KMS-11 (cell line): Measurements from ENCODE around the gene ATP23.
A peak's percentile ranks its signal among the peaks of the same experiment; 100 is the strongest.

Source experiments
- H2AFZ ChIP-seq: fragments of 200-600 bp; sonication (generic); 2 replicates; pipeline ENCODE4 v1.6.1; 2016; ENCODE audit warnings: antibody characterized with exemption, mixed run types, low read depth
- H3K27ac ChIP-seq: fragments of 200-600 bp; sonication (generic); 2 replicates; pipeline ENCODE4 v1.6.1; 2016; ENCODE audit warnings: mild to moderate bottlenecking, mixed run types
- H3K27me3 ChIP-seq: fragments of 200-600 bp; sonication (generic); 2 replicates; pipeline ENCODE4 v1.6.1; 2017; ENCODE audit warnings: mild to moderate bottlenecking, low read depth, mixed run types, moderate library complexity; ENCODE audit not compliant: insufficient read depth
- H3K36me3 ChIP-seq: fragments of 200-600 bp; sonication (generic); 2 replicates; pipeline ENCODE4 v1.6.1; 2017; ENCODE audit warnings: mild to moderate bottlenecking, mixed run types; ENCODE audit not compliant: insufficient read depth
- H3K4me1 ChIP-seq: fragments of 200-600 bp; sonication (generic); 2 replicates; pipeline ENCODE4 v1.6.1; 2016; ENCODE audit warnings: mild to moderate bottlenecking, low read depth, mixed run types; ENCODE audit not compliant: poor library complexity, severe bottlenecking
- H3K4me2 ChIP-seq: fragments of 200-600 bp; sonication (generic); 2 replicates; pipeline ENCODE4 v1.7.0; 2016; ENCODE audit warnings: mild to moderate bottlenecking, mixed run types
- H3K4me3 ChIP-seq: fragments of 200-600 bp; sonication (generic); IDR thresholded peaks from 2 replicates; pipeline ENCODE4 v1.6.1; 2017; ENCODE audit warnings: low read depth, low read length, mixed read lengths; ENCODE audit not compliant: insufficient read depth
- H3K79me2 ChIP-seq: fragments of 200-600 bp; sonication (generic); 2 replicates; pipeline ENCODE4 v1.6.1; 2016; ENCODE audit warnings: low read depth, mixed run types; ENCODE audit not compliant: insufficient read depth
- H3K9ac ChIP-seq: fragments of 200-600 bp; sonication (generic); 2 replicates; pipeline ENCODE4 v1.6.1; 2016; ENCODE audit warnings: mild to moderate bottlenecking, mixed run types
- H4K20me1 ChIP-seq: fragments of 200-600 bp; sonication (generic); 2 replicates; pipeline ENCODE4 v1.6.1; 2016; ENCODE audit warnings: mild to moderate bottlenecking, mixed run types; ENCODE audit not compliant: insufficient read depth
- CTCF ChIP-seq: fragments of 200-600 bp; sonication (generic); conservative IDR thresholded peaks from 2 replicates; pipeline ENCODE4 v1.6.1; 2017; ENCODE audit warnings: low read depth, mild to moderate bottlenecking, antibody characterized with exemption, low read length, moderate library complexity, mixed read lengths

ATP23 gene

GRCh38 chr12:57935331-57935730 lies 6.0 kb upstream of the ATP23 start:
- H3K4me3 ChIP-seq, result peak overlapping the region; percentile 71

GRCh38 chr12:57935839-57936512 lies 5.4 kb upstream of the ATP23 start:
- Histone ChIP-seq H3K79me2 (peaks cover 6% of the 10 kb centered on the region; the same call in 1 of the 2 replicates), H3K27me3 (no peaks in the 10 kb centered on the region), H3K36me3 (no peaks in the 10 kb centered on the region), H4K20me1 (no peaks in the 10 kb centered on the region), H3K4me2 (peak overlapping the region; percentile 90), H3K4me1 (peaks cover 55% of the 10 kb centered on the region), H3K4me3 (peak overlapping the region; percentile 71), H3K9ac (peak overlapping the region; percentile 67), H3K27ac (peak overlapping the region; percentile 76), H2AFZ (peak overlapping the region; percentile 63)
- TF ChIP-seq CTCF, result no peak

More at GRCh38 chr12:57935331-57935730, 6.0 kb upstream of the ATP23 start:
- H2AFZ ChIP-seq, result peak overlapping the region; percentile 63
- H4K20me1 ChIP-seq, result no peaks in the 10 kb centered on the region
- H3K27ac ChIP-seq, result peak overlapping the region; percentile 76
- peaks cover 50% of the 10 kb centered on the region for H3K4me1 ChIP-seq
- no peaks in the 10 kb centered on the region for H3K36me3 ChIP-seq
- TF ChIP-seq CTCF, result no peak
- H3K79me2 ChIP-seq, result peaks cover 6% of the 10 kb centered on the region; the same call in 1 of the 2 replicates
- peak overlapping the region; percentile 90 for H3K4me2 ChIP-seq
- peak overlapping the region; percentile 67 for H3K9ac ChIP-seq
- H3K27me3 ChIP-seq, result no peaks in the 10 kb centered on the region

- Histone ChIP-seq H3K4me1 (peaks cover 55% of the 10 kb centered on the region), H3K4me2 (peak overlapping the region; percentile 90), H2AFZ (peak overlapping the region; percentile 63), H3K9ac (peak overlapping the region; percentile 67), H3K36me3 (no peaks in the 10 kb centered on the region), H3K27ac (peak overlapping the region; percentile 76), H3K4me3 (peak overlapping the region; percentile 20), H3K27me3 (no peaks in the 10 kb centered on the region), H3K79me2 (peaks cover 6% of the 10 kb centered on the region; the same call in 1 of the 2 replicates), H4K20me1 (no peaks in the 10 kb centered on the region)
- TF ChIP-seq CTCF, result no peak
Measured at GRCh38 chr12:57936513-57936883, 4.9 kb upstream of the ATP23 start.

- no peak overlapping the region for H3K27ac ChIP-seq
- peak overlapping the region; percentile 86; the same call in 1 of the 2 replicates for H3K4me2 ChIP-seq
- H2AFZ ChIP-seq, result 0 out of 2 replicates have a peak overlapping the region, but pooled peaks have one; percentile 70
- H3K79me2 ChIP-seq, result peaks cover 12% of the 10 kb centered on the region
- TF ChIP-seq CTCF, result no peak
- no peak overlapping the region for H3K9ac ChIP-seq
- peaks cover 75% of the 10 kb centered on the region for H3K4me1 ChIP-seq
- H3K27me3 ChIP-seq, result no peaks in the 10 kb centered on the region
- no peaks in the 10 kb centered on the region for H3K36me3 ChIP-seq
- no peak overlapping the region for H3K4me3 ChIP-seq
- no peaks in the 10 kb centered on the region for H4K20me1 ChIP-seq
Measured at GRCh38 chr12:57939291-57939690, 2.1 kb upstream of the ATP23 start.
